ENCODE measurements around the gene PAPLN.

Gene PAPLN

GRCh38 chr14:73266317-73266716 lies 29.0 kb downstream of the PAPLN start:
- TF ChIP-seq POLR2A (IDR thresholded peaks at IDR 0.05; ENCODE audit: low read length): no peak
- no peak for DNase-seq

GRCh38 chr14:73267474-73267873 lies 30.2 kb downstream of the PAPLN start:
- TF ChIP-seq POLR2A (IDR thresholded peaks at IDR 0.05; ENCODE audit: low read length) (no peak), GATA1 (IDR thresholded peaks at IDR 0.05; ENCODE audit: low read depth, low read length) (no peak)
- no peak for DNase-seq

GRCh38 chr14:73269729-73270531 lies 32.6 kb downstream of the PAPLN start:
- DNase-seq: peak; percentile 24 to 26
- no peak for TF ChIP-seq GATA1 (IDR thresholded peaks at IDR 0.05; ENCODE audit: low read depth, low read length)
- no peak for TF ChIP-seq POLR2A (IDR thresholded peaks at IDR 0.05; ENCODE audit: low read length)

- TF ChIP-seq GATA1 (IDR thresholded peaks at IDR 0.05; ENCODE audit: low read depth, low read length) (no peak), POLR2A (IDR thresholded peaks at IDR 0.05; ENCODE audit: low read length) (no peak)
- no peak for DNase-seq
These were observed 35.1 kb downstream of the PAPLN start for GRCh38 chr14:73272393-73272792.

GRCh38 chr14:73273799-73274198 lies 36.5 kb downstream of the PAPLN start:
- TF ChIP-seq GATA1 (IDR thresholded peaks at IDR 0.05; ENCODE audit: low read depth, low read length): no peak
- TF ChIP-seq POLR2A (IDR thresholded peaks at IDR 0.05; ENCODE audit: low read length): no peak
- DNase-seq: no peak

GRCh38 chr14:73276836-73277235 lies 39.5 kb downstream of the PAPLN start:
- TF ChIP-seq POLR2A (IDR thresholded peaks at IDR 0.05; ENCODE audit: low read length) (no peak), GATA1 (IDR thresholded peaks at IDR 0.05; ENCODE audit: low read depth, low read length) (no peak)
- DNase-seq: no peak

GRCh38 chr14:73277376-73277775 lies 40.1 kb downstream of the PAPLN start:
- TF ChIP-seq POLR2A (IDR thresholded peaks at IDR 0.05; ENCODE audit: low read length) (no peak), GATA1 (IDR thresholded peaks at IDR 0.05; ENCODE audit: low read depth, low read length) (no peak)
- DNase-seq: no peak

- DNase-seq: no peak
- TF ChIP-seq POLR2A (IDR thresholded peaks at IDR 0.05; ENCODE audit: low read length) (no peak), GATA1 (IDR thresholded peaks at IDR 0.05; ENCODE audit: low read depth, low read length) (no peak)
These were observed 43.6 kb downstream of the PAPLN start for GRCh38 chr14:73280903-73281302.

GRCh38 chr14:73283608-73284379 lies 46.5 kb downstream of the PAPLN start:
- TF ChIP-seq POLR2A (IDR thresholded peaks at IDR 0.05; ENCODE audit: low read length) (no peak), GATA1 (IDR thresholded peaks at IDR 0.05; ENCODE audit: low read depth, low read length) (no peak)
- DNase-seq: no peak

GRCh38 chr14:73285979-73286378 lies 48.7 kb downstream of the PAPLN start:
- TF ChIP-seq POLR2A (IDR thresholded peaks at IDR 0.05; ENCODE audit: low read length): no peak
- TF ChIP-seq GATA1 (IDR thresholded peaks at IDR 0.05; ENCODE audit: low read depth, low read length): no peak

GRCh38 chr14:73286598-73286997 lies 49.3 kb downstream of the PAPLN start:
- DNase-seq: no peak
- TF ChIP-seq GATA1 (IDR thresholded peaks at IDR 0.05; ENCODE audit: low read depth, low read length) (no peak), POLR2A (IDR thresholded peaks at IDR 0.05; ENCODE audit: low read length) (no peak)

More at GRCh38 chr14:73285979-73286378, 48.7 kb downstream of the PAPLN start:
- no peak for DNase-seq

GRCh38 chr14:73287071-73287470 lies 49.8 kb downstream of the PAPLN start:
- TF ChIP-seq GATA1 (IDR thresholded peaks at IDR 0.05; ENCODE audit: low read depth, low read length) (no peak), POLR2A (IDR thresholded peaks at IDR 0.05; ENCODE audit: low read length) (no peak)
- no peak for DNase-seq

GRCh38 chr14:73289308-73289707 lies 52.0 kb downstream of the PAPLN start:
- TF ChIP-seq GATA1 (IDR thresholded peaks at IDR 0.05; ENCODE audit: low read depth, low read length) (no peak), POLR2A (IDR thresholded peaks at IDR 0.05; ENCODE audit: low read length) (no peak)
- DNase-seq: no peak

- TF ChIP-seq GATA1 (IDR thresholded peaks at IDR 0.05; ENCODE audit: low read depth, low read length): no peak
- no peak for TF ChIP-seq POLR2A (IDR thresholded peaks at IDR 0.05; ENCODE audit: low read length)
- DNase-seq: no peak
These were observed 52.4 kb downstream of the PAPLN start for GRCh38 chr14:73289729-73290128.

GRCh38 chr14:73290279-73290678 lies 53.0 kb downstream of the PAPLN start:
- no peak for DNase-seq
- TF ChIP-seq POLR2A (IDR thresholded peaks at IDR 0.05; ENCODE audit: low read length) (no peak), GATA1 (IDR thresholded peaks at IDR 0.05; ENCODE audit: low read depth, low read length) (no peak)

All from erythroblast (primary cell).